Fibroblast of lung (primary cell): ENCODE results near the gene SUV39H2.

Experiments
- CTCF ChIP-seq, 2 donors: IDR thresholded peaks in 1 of 2; conservative IDR thresholded peaks in 1 of 2; 1 replicate in 1 of 2; 2 replicates in 1 of 2; pipeline ENCODE4 v1.5.1; 2011 to 2012; ENCODE audit warnings: low read length in 2 of 2, control low read depth in 1 of 2, inconsistent platforms in 1 of 2, low read depth in 1 of 2, mild to moderate bottlenecking in 1 of 2
- EZH2 ChIP-seq: IDR thresholded peaks from 2 replicates; pipeline ENCODE4 v1.5.1; 2012; ENCODE audit warnings: low read length, control low read depth, mild to moderate bottlenecking; ENCODE audit errors: missing control alignments

GRCh38 chr10:14838582-14839304, 39.9 kb upstream of the SUV39H2 start:
- TF ChIP-seq CTCF (conservative IDR thresholded peaks at IDR 0.05 in 1 of 2, IDR thresholded peaks at IDR 0.05 in 1 of 2; ENCODE audit: low read depth in 1 of 2, low read length in 2 of 2) (no peak), EZH2 (no peak)
